SK-N-MC (cell line): ENCODE measurements around the gene IMMP2L.

ENCODE experiments used
- EZH2 ChIP-seq: fragments of 200-600 bp; sonication (generic); IDR thresholded peaks from one replicate; pipeline ENCODE4 v1.6.1; 2017; ENCODE audit warnings: antibody characterized with exemption
- POLR2AphosphoS5 ChIP-seq: IDR thresholded peaks from 2 replicates; pipeline ENCODE4 v1.6.1; 2012; ENCODE audit warnings: mild to moderate bottlenecking, low read depth, low read length, borderline replicate concordance

DNA sequence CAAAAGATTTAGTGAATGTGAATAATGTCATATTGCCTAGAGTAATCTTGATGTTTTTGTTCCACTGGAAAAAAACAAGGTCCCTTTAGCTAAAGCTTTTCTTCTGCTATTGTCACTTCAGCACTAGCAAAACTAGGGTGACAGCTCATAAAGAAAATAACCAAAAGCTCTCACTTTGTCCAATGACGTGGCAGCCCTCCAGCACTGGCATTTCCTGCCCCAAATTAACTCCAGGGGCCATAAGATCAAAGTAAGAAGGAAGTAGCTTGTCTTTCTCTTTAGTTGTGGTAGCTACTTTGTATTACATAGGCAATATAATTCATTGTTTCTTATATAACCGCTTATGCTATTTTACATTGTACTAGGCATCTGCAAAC is 424.1 kb downstream of the IMMP2L start:
- no peak for TF ChIP-seq EZH2
- no peak; the same call in 1 of the 2 replicates for TF ChIP-seq POLR2AphosphoS5
